ENCODE measurements around the gene STPG4. TPM values are rescaled to one million over a fixed set of nuclear protein-coding genes. Genes with fewer than 3 reads are reported as not detected.

The STPG4 gene
- polyA plus RNA-seq, 1 of the 3 experiments (the other 2 are of a cell fraction), result 0.20 TPM

GRCh38 chr2:47075361-47076125, 79.6 kb downstream of the STPG4 start:
- Histone ChIP-seq H3K4me2 (peak overlapping the region; percentile 11; the same call in 1 of the 2 replicates), H3K79me2 (ENCODE audit: insufficient read depth) (no peaks in the 10 kb centered on the region), H3K9me2 (no peaks in the 10 kb centered on the region), H3F3A (replicated peaks; ENCODE audit: insufficient read depth) (peaks cover 25% of the 10 kb centered on the region), H3K27ac (ENCODE audit: low read depth in 2 of 2, low read length in 1 of 2) (peak overlapping the region; percentile 97 to 98), H3K4me3 (ENCODE audit: low read depth in 2 of 2, low read length in 1 of 2) (no peak overlapping the region), H3K4me1 (ENCODE audit: control insufficient read depth in 1 of 2, insufficient read depth in 2 of 2, low read depth in 1 of 2, low read length in 1 of 2) (peaks cover 48 to 92% of the 10 kb centered on the region in 2 experiments), H3K27me3 (ENCODE audit: insufficient read depth) (no peaks in the 10 kb centered on the region), H3K9ac (peak overlapping the region; percentile 65), H4K20me1 (ENCODE audit: insufficient read depth) (no peaks in the 10 kb centered on the region), H2AFZ (ENCODE audit: low read depth) (no peak overlapping the region), H3K9me3 (no peaks in the 10 kb centered on the region), H3K36me3 (replicated peaks in 1 of 2; ENCODE audit: control insufficient read depth in 1 of 2, insufficient read depth in 2 of 2, low read length in 1 of 2) (no peaks in the 10 kb centered on the region)
- TF ChIP-seq GATA2 (CRISPR knock-in tag; IDR thresholded peaks at IDR 0.05) (no peak), RAD21 (IDR thresholded peaks at IDR 0.05; ENCODE audit: low read length) (peak; percentile 10; the same call in 1 of the 2 replicates), RCOR1 (IDR thresholded peaks at IDR 0.05; ENCODE audit: low read length) (no peak), NFIC (IDR thresholded peaks at IDR 0.05; ENCODE audit: borderline replicate concordance) (0 out of 2 replicates have a peak, but pooled peaks have one; percentile 19), TEAD4 (IDR thresholded peaks at IDR 0.05; ENCODE audit: borderline replicate concordance, insufficient read depth) (no peak), RFX5 (IDR thresholded peaks at IDR 0.05; ENCODE audit: low read length) (no peak), EP300 (IDR thresholded peaks at IDR 0.05; ENCODE audit: borderline replicate concordance in 1 of 2, low read depth in 1 of 2, low read length in 1 of 2) (no peak), FOXJ3 (CRISPR knock-in tag; IDR thresholded peaks at IDR 0.05) (no peak), TCF12 (IDR thresholded peaks at IDR 0.05) (peak; percentile 11; the same call in 1 of the 2 replicates), SMC3 (IDR thresholded peaks at IDR 0.05; ENCODE audit: low read depth, low read length) (0 out of 2 replicates have a peak, but pooled peaks have one; percentile 7), CHD2 (IDR thresholded peaks at IDR 0.05; ENCODE audit: low read length, partially characterized antibody) (no peak), MXI1 (IDR thresholded peaks at IDR 0.05; ENCODE audit: low read depth, low read length) (no peak)
- TF ChIP-seq, protein P1, sequence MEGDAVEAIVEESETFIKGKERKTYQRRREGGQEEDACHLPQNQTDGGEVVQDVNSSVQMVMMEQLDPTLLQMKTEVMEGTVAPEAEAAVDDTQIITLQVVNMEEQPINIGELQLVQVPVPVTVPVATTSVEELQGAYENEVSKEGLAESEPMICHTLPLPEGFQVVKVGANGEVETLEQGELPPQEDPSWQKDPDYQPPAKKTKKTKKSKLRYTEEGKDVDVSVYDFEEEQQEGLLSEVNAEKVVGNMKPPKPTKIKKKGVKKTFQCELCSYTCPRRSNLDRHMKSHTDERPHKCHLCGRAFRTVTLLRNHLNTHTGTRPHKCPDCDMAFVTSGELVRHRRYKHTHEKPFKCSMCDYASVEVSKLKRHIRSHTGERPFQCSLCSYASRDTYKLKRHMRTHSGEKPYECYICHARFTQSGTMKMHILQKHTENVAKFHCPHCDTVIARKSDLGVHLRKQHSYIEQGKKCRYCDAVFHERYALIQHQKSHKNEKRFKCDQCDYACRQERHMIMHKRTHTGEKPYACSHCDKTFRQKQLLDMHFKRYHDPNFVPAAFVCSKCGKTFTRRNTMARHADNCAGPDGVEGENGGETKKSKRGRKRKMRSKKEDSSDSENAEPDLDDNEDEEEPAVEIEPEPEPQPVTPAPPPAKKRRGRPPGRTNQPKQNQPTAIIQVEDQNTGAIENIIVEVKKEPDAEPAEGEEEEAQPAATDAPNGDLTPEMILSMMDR (IDR thresholded peaks at IDR 0.05), result peak; percentile 36; the same call in 1 of the 2 replicates
- ChIA-PET POLR2A (interaction anchor here (0.6 to 3.3 kb wide), 6 partner anchors 8 to 98 kb away, joined by 3 to 13 read pairs (median 4); no protein-coding TSS in a partner anchor), CTCF (interaction anchor here (0.7 to 2.6 kb wide), 7 partner anchors 9 to 248 kb away, joined by 3 to 9 read pairs (median 4); no protein-coding TSS in a partner anchor)
- DNase-seq, result no peak
- 84% methylated on average over 4 of the region's 6 CpGs for WGBS (ENCODE audit: low lambda C conversion rate)

DNA sequence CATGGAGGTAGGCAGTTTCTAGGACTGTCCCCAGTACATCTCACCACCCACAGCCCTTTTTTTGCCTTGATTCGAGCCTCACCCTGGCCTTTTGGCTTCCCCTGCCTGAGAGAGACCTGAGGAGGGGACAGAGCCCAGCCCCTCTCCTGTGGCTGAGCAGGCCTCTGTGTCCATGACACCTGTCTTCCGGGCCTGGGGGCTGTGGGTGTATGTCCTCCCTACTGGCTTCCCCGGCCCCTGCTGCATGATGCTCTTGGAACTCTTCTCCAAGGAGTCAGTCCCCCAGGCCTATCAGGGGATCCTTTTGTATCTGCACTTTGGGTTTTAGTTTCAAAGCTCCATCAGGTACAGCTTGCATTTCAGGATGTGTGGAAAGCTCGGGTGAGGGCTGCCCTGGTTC, 80.4 kb downstream of the STPG4 start:
- ChIA-PET CTCF (interaction anchor here (1.0 to 4.5 kb wide), 4 partner anchors 12 to 248 kb away, joined by 4 to 27 read pairs (median 6); no protein-coding TSS in a partner anchor), POLR2A (interaction anchor here (0.6 to 3.3 kb wide), 5 partner anchors 9 to 75 kb away, joined by 3 to 13 read pairs (median 3); no protein-coding TSS in a partner anchor)
- H3K27me3 ChIP-seq (ENCODE audit: insufficient read depth), result no peaks in the 10 kb centered on the region
- no peaks in the 10 kb centered on the region for H3K9me2 ChIP-seq
- H4K20me1 ChIP-seq (ENCODE audit: insufficient read depth), result no peaks in the 10 kb centered on the region
- H3K4me3 ChIP-seq (ENCODE audit: low read depth in 2 of 2, low read length in 1 of 2), result no peak overlapping the region
- H3K4me2 ChIP-seq, result no peak overlapping the region
- H2AFZ ChIP-seq (ENCODE audit: low read depth), result no peak overlapping the region
- DNase-seq, result no peak
- H3K4me1 ChIP-seq (ENCODE audit: control insufficient read depth in 1 of 2, insufficient read depth in 2 of 2, low read depth in 1 of 2, low read length in 1 of 2), result peaks cover 50 to 95% of the 10 kb centered on the region in 2 experiments
- H3F3A ChIP-seq (replicated peaks; ENCODE audit: insufficient read depth), result peaks cover 31% of the 10 kb centered on the region
- H3K9ac ChIP-seq, result peak overlapping the region; percentile 65
- no peaks in the 10 kb centered on the region for H3K79me2 ChIP-seq (ENCODE audit: insufficient read depth)
- no peaks in the 10 kb centered on the region for H3K36me3 ChIP-seq (replicated peaks in 1 of 2; ENCODE audit: control insufficient read depth in 1 of 2, insufficient read depth in 2 of 2, low read length in 1 of 2)
- WGBS (ENCODE audit: low lambda C conversion rate), result 91% methylated on average over 4 of the region's 4 CpGs
- H3K9me3 ChIP-seq, result no peaks in the 10 kb centered on the region
- peak overlapping the region; percentile 97 to 98; a peak in 3 of 4 replicates for H3K27ac ChIP-seq (ENCODE audit: low read depth in 2 of 2, low read length in 1 of 2)
- TF ChIP-seq NFIC (IDR thresholded peaks at IDR 0.05; ENCODE audit: borderline replicate concordance), result no peak
- no peak for TF ChIP-seq FOXJ3 (CRISPR knock-in tag; IDR thresholded peaks at IDR 0.05)
- TF ChIP-seq GATA2 (CRISPR knock-in tag; IDR thresholded peaks at IDR 0.05), result no peak
- no peak for TF ChIP-seq RAD21 (IDR thresholded peaks at IDR 0.05; ENCODE audit: low read length)
- TF ChIP-seq, protein P2, sequence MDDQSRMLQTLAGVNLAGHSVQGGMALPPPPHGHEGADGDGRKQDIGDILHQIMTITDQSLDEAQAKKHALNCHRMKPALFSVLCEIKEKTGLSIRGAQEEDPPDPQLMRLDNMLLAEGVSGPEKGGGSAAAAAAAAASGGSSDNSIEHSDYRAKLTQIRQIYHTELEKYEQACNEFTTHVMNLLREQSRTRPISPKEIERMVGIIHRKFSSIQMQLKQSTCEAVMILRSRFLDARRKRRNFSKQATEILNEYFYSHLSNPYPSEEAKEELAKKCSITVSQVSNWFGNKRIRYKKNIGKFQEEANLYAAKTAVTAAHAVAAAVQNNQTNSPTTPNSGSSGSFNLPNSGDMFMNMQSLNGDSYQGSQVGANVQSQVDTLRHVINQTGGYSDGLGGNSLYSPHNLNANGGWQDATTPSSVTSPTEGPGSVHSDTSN (IDR thresholded peaks at IDR 0.05), result no peak
- TF ChIP-seq TCF12 (IDR thresholded peaks at IDR 0.05), result no peak
- TF ChIP-seq EZH2phosphoT487 (IDR thresholded peaks at IDR 0.05; ENCODE audit: borderline replicate concordance, low read depth), result no peak
- no peak for TF ChIP-seq ELF1 (IDR thresholded peaks at IDR 0.05)
- TF ChIP-seq POLR2AphosphoS5 (IDR thresholded peaks at IDR 0.05; ENCODE audit: low read depth, low read length), result no peak
- no peak for TF ChIP-seq FOXM1 (IDR thresholded peaks at IDR 0.05; ENCODE audit: low read depth)
- no peak for TF ChIP-seq NRF1 (IDR thresholded peaks at IDR 0.05; ENCODE audit: low read depth, low read length)
- TF ChIP-seq TEAD4 (IDR thresholded peaks at IDR 0.05; ENCODE audit: borderline replicate concordance, insufficient read depth), result no peak
- no peak for TF ChIP-seq RXRA (IDR thresholded peaks at IDR 0.05; ENCODE audit: borderline replicate concordance, low read depth)
- TF ChIP-seq USF2 (IDR thresholded peaks at IDR 0.05; ENCODE audit: borderline replicate concordance, low read depth, low read length), result no peak

Data from SK-N-SH (cell line).